GM23248 (cell line): ENCODE data around the gene CNN2.

Experiments
- EZH2 ChIP-seq: fragments of 200-600 bp; sonication (generic); IDR thresholded peaks from 2 replicates; pipeline ENCODE4 v1.6.1; 2018; ENCODE audit warnings: antibody characterized with exemption, mild to moderate bottlenecking; ENCODE audit not compliant: insufficient read depth, poor library complexity, severe bottlenecking
- EZH2phosphoT487 ChIP-seq: fragments of 200-600 bp; sonication (generic); IDR thresholded peaks from 2 replicates; pipeline ENCODE4 v1.6.1; 2018; ENCODE audit warnings: antibody characterized with exemption, moderate library complexity, mild to moderate bottlenecking, low read depth; ENCODE audit not compliant: insufficient read depth

- TF ChIP-seq EZH2 (no peak), EZH2phosphoT487 (no peak)
Observed at GRCh38 chr19:1069009-1069779, 42.8 kb downstream of the CNN2 start.
